HG03095 (cell line): Measurements from ENCODE around the gene FABP1.

ENCODE experiments used
- ATAC-seq: cut with Tn5 transposase; IDR thresholded peaks from one replicate; pipeline ENCODE4 v1.9.1; 2021; ENCODE audit warnings: moderate library complexity; ENCODE audit not compliant: unreplicated experiment

Gene FABP1

DNA sequence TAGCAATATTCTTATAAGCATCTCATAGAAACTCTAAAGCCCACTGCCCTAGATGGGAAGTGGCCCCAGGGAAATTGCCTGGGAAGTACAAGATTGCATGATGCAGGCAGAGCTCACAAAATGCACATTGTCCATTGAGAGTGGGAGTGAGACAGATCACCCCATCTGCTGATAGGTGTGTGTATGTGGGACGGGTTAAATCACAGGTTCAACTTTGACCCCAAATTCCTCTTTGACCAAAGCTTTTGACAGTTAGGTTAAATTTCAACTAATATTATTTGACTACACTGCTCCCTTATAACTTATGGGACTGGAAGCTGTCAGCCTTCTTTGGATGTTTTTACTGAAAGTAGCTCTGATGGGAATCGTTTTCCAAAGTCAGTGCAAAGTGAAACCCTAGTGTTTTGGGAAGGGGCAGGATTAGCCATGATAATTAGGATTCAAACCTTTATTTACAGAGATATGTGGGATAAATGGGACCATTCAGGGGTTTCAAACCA is 11.4 kb upstream of the FABP1 start:
- no peak for ATAC-seq

DNA sequence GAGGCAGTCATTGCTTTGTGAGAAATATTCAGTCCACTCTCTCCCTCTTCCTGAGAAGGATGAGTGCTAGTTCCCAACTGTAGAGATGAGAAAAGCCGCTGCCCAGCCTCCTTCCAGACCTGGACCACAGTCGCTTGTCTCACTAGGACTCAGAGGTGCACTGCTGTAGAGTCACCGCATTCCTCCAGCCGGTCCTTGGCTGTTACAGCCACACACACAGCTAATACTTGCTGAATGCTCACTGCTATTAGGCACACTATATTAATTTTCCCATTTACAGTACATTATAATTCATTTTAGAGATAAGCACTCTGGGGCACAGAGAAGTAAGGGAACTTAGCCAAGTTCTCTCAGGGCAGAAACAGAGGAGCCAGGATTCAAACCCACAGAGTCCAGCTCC is 10.0 kb upstream of the FABP1 start:
- ATAC-seq, result no peak

DNA sequence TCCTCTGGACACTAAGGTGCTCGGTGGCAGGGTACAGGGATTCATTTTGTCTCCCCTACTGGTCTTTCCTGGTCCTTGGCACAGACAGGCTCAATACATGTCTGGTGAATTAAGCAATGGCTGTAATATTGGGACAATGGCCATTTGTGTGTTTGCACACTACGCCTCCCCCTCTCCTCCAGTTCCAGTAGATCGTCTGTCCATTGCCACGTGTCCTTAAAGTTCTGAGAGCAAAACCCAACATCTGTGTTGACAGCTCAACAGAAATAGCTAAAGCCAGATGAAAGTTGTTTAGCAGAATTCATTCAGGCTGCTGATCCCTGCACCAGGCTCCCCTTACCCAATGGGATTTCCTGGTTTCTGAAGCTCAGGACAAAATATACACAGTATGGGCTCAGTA is 9.0 kb upstream of the FABP1 start:
- ATAC-seq, result no peak

DNA sequence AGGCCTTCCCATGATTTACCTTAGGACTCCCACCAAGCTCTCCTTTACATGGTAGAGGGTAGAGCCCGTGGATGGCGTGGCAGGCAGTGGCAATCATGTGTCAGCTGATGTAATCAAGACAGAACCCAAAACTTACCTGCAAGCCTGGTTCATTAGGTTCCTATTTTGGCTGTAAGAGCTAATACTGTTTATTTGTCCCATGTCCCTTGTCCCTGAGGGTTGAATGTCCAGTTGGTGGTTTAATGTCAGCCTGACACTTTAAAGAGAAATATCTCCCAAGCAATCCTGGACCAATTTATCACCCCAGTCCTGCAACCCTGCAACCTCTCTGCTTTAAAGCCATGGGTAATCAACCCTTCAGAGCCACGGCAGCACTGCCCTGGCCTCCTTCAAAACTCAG is 6.0 kb upstream of the FABP1 start:
- ATAC-seq, result no peak

DNA sequence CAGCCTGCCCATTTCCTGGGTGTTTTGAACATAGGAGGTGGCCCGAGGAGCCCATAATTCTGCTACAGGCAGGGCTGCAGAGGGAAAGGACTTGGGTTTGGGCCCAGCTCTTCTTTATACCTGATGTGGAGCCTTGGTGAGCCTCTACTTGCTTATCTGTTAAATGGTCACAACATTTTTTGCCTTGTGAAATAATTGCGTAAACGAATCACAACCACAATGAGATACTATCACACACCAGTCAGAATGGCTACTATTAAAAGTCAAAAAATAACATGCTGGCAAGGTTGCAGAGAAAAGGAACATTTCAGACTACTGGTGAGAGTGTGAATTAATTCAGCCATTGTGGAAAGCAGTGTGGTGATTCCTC is 4.1 kb upstream of the FABP1 start:
- ATAC-seq, result no peak

DNA sequence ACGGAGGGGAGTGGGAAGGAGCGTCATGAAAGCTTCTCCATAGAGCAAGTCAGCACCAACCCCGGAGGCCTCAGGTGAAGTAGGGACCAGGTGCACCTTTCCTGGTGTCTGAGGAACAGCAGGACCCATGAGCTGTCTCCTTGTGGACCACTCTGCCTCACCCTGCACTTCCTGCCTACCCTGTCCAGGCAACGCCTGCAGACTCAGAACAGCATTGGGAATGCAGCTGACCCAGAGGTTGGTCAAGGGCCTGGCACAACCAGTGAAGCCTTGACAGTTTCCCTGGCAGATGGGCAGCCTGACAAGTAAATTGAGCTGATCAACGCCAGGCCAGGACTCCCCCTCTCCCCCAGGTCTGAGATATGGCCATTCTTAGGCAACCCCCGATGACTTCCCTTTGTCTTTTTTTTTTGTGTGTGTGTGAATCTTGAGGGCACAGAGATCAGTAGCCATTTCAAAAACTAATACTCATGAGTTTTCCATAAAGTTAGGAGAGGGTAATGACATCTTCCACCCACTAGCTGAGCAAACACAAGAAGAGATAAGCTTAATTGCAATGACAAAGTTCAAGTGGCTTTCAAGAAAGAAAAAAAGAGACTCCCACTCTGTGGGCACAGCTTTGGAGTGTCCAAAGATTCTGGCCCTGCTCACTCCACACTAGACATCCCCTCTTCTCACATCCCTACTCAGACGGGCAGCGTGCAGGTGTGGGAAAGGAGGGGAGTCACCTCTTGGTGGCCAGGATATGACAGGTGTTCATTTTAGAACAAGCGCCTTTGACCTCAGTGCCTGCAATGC is 3.5 kb upstream of the FABP1 start:
- ATAC-seq, result no peak

DNA sequence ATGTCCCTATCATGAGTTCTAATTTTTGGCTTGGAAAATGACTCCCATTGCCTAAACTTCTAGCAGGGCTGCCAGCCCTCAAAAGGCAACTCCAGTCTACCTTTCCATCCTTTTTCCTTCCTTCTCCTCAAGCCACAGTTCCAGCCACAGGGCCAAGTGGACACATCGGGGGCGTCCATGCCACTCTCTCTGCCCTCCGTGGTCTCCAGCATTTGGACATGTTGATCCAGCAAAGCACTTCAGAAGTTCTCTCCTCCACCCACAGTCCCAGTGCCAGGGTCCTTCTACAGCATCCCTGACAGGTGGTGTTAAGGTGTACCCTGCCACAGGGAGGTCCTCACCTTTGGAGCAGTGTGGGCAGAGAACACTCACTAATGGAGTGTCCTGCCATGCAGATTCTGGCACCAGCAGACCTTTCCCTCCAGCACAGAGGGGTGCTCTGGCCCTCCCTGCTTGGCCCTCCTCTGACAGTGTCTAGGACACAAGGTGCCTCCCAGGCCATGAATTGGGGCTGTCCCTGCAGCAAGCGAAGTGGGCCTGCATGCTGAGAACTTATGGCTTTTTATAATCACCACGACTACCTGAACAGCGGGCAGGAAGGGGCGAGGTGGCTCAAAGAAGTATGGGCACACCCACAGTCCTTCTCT is 1.6 kb upstream of the FABP1 start:
- ATAC-seq, result no peak

DNA sequence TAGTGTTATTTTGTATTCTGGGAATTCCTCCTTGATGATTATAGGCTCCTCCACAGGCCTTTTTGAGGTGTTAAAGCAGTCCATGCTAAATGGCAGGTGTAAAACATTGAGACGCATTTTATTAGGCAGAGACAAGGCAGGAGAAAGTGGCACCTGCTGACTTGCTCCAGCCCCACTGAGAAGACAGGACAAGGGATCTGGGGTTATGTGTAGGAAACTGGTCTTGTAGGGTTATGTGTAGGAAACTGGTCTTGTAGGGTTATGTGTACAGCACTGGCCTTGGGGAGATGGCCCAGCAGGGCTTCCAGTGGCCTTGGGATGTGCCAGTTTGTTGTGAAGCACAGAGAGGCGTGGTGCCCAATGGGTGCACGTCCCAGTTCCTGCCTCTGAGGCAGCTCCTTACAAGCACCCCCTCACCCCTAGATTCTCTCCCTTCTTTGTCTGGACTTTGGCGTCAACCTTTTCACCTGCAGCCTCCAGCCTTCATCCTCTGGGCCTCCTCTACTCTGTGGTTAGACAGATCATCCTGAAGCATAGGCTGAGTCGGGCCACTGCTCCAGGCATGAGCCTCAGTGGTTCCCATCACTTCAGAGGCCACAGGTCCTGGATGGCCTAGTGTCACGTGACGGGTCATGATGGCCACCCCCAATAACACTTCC is 921 bp upstream of the FABP1 start:
- ATAC-seq, result no peak

DNA sequence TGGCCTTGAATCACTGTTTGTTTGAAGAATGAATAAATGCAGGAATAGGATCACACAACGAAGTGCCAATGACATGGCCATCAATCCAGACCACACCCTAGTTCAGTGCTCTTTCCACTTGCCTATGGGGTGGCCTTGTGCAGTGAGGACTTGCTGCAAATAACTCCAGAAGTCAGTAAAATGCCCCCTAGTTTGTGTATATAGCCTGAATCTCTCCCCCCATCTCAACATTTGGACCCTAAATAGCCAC is 299 bp downstream of the FABP1 start:
- ATAC-seq, result no peak

DNA sequence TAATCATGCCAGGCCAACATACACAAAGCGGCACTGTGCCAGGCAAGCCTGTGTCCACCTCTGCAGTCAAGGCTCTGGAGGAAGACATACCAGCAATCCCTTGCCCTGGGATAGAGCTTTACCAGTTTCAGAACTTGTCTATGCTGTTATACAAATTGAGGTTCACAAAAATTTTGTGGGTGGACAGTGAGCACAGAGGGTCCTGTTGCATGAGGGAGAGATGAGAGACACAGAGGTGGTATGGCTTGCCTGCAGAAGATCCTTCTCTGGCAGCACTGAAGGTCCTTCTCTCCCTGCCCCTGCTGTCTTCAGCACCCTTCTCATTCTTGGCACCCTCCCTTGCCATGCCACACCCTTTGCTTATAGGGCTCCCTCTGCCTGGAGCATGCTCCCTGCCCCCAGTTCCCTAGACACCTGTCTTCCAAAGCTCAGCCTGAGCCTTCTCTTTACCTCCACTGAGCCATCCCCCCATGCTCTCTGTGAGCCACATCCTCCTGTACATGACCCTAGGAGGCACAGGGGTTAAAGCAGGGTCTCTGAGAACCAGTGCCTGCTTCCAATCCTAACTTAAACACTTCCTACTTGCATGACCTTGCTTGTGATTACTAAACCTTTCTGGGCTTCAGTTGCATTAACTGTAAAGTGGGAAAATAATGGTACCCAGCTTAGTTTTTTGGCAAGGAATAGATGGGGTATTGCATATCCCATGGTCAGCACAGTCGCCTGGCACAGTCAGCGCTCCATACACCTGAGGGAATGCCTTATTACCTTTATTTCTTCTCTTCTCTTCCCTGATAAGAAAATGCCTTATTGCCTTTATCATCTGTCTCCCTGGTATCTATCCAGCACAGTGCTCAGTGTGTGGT is 857 bp downstream of the FABP1 start:
- no peak for ATAC-seq

DNA sequence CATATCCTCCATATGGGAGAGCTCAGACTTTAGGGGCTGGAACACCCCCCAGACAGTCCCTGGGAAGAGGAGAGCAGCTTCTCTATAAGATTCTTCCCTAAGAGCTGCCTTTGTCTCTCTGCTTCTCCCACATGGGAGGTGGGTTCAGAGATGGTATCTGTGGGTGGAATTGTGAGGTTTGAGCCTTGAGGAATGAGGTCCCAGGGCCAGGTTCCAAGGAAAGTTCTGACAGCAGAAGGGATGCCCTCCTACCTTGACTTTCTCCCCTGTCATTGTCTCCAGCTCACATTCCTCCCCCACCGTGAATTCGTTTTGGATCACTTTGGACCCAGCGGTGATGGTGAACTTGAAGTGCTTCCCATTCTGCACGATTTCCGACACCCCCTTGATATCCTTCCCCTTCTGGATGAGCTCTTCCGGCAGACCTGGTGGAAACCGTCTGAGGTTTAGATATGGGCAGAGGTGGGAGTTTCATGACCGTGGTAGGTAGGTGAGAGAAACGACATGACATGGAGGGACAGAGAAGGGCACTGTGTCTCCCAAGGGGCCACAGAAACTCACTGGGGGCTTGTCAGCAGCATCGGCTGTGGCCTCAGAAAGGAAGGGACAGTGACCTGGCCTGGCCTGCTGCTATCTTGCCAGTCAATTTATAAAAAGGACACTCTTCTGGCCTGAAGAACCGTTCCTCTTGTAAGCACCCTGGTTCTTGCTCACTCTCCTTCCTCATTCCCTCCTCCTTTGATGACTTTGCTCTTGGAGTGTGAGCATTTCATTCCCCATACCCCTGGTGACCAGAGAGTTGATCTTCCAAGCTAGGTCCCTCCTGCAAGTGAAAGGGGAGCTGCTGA is 1.7 kb downstream of the FABP1 start:
- no peak for ATAC-seq

DNA sequence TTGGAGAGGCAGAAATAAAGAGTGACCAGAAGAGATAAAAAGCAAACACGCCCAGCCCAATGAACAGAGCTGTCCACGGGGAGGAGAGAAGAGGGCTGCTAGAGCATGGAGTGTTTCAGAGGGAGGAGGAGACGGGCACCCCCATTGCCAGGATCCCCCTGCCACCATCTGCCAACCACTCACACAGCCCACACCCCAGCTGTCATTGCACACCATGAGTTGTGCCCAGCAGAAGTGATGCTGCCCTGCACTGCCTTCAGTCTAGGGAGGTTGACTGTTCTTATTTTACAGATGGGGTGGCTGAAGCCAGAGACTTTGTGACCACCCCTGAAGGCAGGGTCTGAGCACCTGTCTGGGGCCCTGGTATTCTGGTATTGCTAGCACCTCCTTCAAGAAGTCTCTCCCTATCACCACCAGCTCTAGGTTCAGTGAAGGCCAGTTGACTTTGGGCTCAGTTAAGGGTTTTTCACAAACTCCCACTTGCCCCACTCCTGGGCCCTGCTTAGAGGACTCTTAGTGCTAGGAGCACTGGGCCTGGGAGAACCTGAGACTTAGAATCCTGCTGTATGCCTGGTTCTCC is 2.4 kb downstream of the FABP1 start:
- ATAC-seq, result no peak

DNA sequence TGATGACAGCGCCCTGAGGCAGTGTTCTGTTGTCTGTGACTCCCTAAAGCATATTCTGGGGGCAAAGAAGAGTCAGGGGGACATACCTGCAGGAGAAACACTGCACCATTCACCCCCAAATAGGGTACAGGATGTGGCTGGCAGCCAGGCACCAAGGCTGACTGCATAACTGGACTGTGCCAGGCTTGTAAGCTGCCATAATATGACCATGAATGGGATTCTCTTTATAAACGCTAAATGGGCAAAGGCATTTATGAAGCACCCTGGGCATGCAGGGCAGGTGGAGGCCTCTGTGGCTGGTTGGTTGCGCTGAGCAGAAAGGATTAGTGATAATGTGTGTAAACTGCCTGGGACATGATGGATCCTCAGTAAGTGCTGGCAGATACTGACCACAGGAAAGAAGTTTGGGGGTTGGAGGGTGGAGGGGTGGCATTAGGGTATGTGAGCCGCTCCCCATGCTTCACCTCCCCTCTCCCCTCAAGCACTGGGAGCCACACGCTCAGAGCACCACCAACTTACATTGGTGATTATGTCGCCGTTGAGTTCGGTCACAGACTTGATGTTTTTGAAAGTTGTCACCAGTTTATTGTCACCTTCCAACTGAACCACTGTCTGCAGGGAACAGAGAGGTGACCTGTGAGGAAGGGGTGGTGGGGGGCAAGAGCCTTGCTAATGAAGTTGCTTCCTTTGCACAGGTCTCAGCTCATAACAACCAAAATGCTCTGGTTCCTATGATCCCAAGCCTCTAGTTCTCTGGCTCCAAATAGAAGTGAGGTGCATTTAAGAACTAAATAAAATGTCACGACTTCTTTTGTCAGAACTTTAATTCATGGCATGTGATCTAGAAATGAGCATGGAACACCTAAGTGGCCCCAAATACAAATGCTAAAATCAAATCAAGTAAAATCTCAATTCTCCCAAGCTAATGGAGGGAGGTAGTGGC is 3.6 kb downstream of the FABP1 start:
- ATAC-seq, result no peak

DNA sequence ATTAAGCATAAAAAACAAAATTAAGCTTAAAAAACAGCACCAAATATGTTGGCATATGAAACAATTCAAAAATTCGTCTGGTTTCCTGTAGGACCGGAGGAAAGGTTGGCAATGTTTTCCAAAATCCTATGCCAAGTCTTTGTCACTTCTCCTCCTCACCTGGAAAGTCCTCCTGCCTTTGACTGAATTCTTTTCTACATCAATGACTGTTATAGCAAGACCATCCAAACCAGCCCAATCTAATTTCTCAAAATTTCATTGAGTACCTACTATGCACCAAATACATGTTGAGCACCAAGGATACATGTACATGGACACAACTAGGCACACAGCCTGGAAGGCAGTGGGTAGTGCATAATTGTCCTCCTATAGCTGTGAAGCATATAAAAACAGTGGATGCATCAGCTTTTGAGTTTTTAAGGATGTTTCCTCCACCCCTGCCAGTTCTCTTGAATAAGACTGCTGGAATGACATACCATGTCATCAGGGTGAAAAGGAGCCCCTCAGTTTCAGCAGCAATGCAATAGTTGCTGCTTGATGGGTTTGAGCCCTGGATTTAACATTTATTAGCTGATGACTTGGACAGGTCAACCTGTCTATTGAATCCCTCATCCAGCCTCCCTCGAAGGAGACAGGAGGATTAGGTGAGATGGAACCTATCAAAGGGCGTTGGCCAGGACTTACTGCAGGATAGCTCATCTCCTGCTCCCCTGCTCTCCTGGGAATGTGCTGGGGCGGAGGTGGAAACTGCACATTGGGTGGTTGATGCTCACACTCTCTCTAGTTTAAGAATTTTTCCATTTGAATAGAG is 4.5 kb downstream of the FABP1 start:
- no peak for ATAC-seq

DNA sequence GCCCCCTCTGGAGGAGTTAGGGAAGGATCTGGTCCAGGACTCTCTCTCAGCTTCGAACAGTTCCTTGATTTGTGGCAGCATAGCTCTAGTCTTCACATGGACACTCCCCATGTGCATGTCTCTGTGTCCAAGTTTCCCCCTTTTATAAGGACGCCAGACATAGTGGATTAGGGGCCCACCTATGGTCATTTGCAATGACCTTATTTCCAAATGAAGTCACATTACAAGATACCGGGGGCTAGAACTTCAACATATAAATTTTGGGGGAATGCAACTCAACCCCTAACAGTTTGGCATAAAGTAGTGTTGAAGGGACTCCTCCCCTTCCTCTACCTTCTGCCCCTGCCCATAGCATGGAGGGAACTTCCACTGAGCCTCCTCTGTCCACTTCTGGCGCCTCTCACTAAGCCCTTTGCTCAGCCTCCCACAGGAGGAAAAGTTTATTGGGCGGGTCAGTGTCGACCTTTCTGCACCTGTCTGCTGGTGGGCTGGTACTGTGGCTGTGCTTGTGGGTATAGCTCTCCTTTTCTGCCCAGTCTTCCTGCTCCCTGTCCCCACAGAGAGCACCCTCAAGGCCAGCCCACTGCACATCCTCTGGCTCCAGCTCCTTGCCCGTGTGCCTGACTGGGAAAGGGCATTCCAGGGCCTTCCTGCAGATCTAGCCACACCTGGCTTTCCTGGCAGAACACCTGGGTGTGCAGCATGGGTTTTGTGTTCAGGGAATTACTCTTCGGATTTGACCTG is 5.5 kb downstream of the FABP1 start:
- ATAC-seq, result no peak

DNA sequence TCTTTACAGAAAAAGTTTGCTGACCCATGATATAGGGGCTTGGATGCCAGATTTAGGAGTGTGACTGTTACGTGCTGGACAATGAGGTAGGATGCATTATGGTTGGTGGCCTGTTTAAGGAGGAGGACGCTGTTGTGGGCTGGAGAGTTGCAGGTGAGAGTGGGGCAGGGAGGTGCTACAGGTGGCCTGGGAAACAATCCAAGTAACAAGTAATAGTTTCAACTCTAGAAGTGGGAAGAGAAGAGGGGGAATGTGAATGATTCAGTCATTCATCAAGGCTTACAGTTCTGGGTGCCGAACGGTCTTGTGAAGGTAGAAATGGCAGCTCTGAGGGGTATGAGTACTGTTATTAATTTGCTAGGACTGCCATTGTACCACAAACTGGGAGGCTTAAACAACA is 6.2 kb downstream of the FABP1 start:
- no peak for ATAC-seq

DNA sequence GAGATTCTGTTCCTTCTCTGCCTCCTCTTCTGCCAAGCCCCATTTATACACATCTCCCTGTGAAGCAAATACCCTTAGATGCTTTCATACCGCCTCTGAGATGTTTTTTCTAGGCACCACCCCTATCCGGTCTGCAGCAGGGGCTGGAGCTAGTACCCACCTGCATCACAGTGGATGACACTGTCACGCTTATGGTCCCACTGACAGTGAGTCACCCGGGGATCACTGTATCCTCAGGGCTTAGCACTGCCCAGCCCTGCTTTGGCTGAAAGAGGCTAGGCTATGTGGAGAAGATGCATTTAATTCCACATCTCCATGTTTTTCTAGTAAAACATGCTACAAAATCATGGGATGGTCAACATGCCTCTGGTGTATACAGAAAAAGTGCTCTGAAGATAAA is 9.9 kb downstream of the FABP1 start:
- no peak for ATAC-seq
